Karpas-422 (cell line): ENCODE results near the gene SERPINE3. TPM values are rescaled to one million over a fixed set of nuclear protein-coding genes. Genes with fewer than 3 reads are reported as not detected.

ENCODE experiments used
- DNase-seq: peaks from one replicate; pipeline ENCODE4 v3.0.0-alpha.2; 2015
- H2AFZ ChIP-seq: fragments of 200-600 bp; sonication (generic); 2 replicates; pipeline ENCODE4 v1.6.1; 2014; ENCODE audit warnings: antibody characterized with exemption, low read length, mixed read lengths
- H3K27ac ChIP-seq: fragments of 200-600 bp; sonication (generic); 2 replicates; pipeline ENCODE4 v1.5.1; 2014; ENCODE audit warnings: mild to moderate bottlenecking, low read length, moderate library complexity
- H3K27me3 ChIP-seq: fragments of 200-600 bp; sonication (generic); 2 replicates; pipeline ENCODE4 v1.6.1; 2014; ENCODE audit warnings: low read length, mixed read lengths
- H3K36me3 ChIP-seq: fragments of 200-600 bp; sonication (generic); 2 replicates; pipeline ENCODE4 v1.6.1; 2014; ENCODE audit warnings: low read length, mixed read lengths; ENCODE audit not compliant: insufficient read depth
- H3K4me1 ChIP-seq: fragments of 200-600 bp; sonication (generic); 2 replicates; pipeline ENCODE4 v1.6.1; 2014; ENCODE audit warnings: mild to moderate bottlenecking, low read length, mixed read lengths
- H3K4me2 ChIP-seq: fragments of 200-600 bp; sonication (generic); 2 replicates; pipeline ENCODE4 v1.6.1; 2014; ENCODE audit warnings: low read length, low read depth, mild to moderate bottlenecking; ENCODE audit not compliant: poor library complexity, severe bottlenecking
- H3K4me3 ChIP-seq: fragments of 200-600 bp; sonication (generic); 2 replicates; pipeline ENCODE4 v1.5.1; 2014; ENCODE audit warnings: mild to moderate bottlenecking, antibody characterized with exemption, low read length, mixed read lengths
- H3K79me2 ChIP-seq: fragments of 200-600 bp; sonication (generic); 2 replicates; pipeline ENCODE4 v1.6.1; 2014; ENCODE audit warnings: mild to moderate bottlenecking, low read length, mixed read lengths
- H3K9ac ChIP-seq: fragments of 200-600 bp; sonication (generic); 2 replicates; pipeline ENCODE4 v1.6.0; 2014; ENCODE audit warnings: low read length
- H3K9me2 ChIP-seq: fragments of 200-600 bp; sonication (generic), shearing (Covaris generic); replicated peaks from 2 replicates; pipeline ENCODE4 v1.6.0; 2014; ENCODE audit warnings: mild to moderate bottlenecking, low read length, moderate library complexity; ENCODE audit not compliant: insufficient read depth
- H3K9me3 ChIP-seq: fragments of 300-700, 200-600 bp; sonication (generic); 2 replicates; pipeline ENCODE4 v1.6.1; 2014; ENCODE audit warnings: low read length, mixed read lengths
- H4K20me1 ChIP-seq: fragments of 200-600 bp; sonication (generic); 2 replicates; pipeline ENCODE4 v1.6.1; 2014; ENCODE audit warnings: mild to moderate bottlenecking, antibody characterized with exemption, low read length, low read depth; ENCODE audit not compliant: insufficient read depth
- total RNA-seq: library from RNA; depleted of rRNA; stranded (reverse); fragments of >200 nt; shearing (Covaris generic); gene quantifications from 2 replicates; pipeline ENCODE4 v1.2.3, GENCODE V29; 2014; ENCODE audit warnings: low replicate concordance; rRNA removed

Gene SERPINE3
- not detected in 2 replicates for total RNA-seq

DNA sequence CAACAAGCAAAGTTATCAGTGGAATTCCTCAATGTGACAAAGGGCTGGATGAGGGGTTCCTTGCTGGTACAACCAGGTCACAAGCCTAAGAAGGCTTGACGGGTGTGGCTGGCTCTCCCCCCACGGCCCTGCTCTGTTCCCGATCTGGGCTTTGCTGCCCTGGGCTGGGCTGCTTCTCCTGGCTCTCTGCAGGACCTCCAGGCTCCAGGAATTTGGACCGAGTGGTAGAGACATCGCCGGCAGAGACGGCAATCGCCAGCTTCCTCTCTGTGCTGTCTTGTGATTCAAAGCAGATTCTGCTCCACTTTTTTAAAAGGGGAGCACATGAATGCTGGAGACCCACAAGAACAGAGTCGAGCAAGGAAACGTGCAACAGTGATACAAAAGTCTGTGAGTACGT, at the start of gene SERPINE3:
Gene SERPINE3 (plus strand): TSS at position 338 of the 400 bp plus-strand sequence. CDS start 1,401 bp downstream, outside the sequence.
- no peak within 1 kb of the TSS for H3K4me2 ChIP-seq
- no peak within 1 kb of the TSS for H2AFZ ChIP-seq
- no peak within 1 kb of the TSS for H3K27ac ChIP-seq
- H3K4me3 ChIP-seq: no peak within 1 kb of the TSS
- DNase-seq: no peak
- no peaks in the 10 kb centered on the region for H4K20me1 ChIP-seq
- no peak within 1 kb of the TSS for H3K9ac ChIP-seq
- H3K79me2 ChIP-seq: no peaks in the 10 kb centered on the region
- no peaks in the 10 kb centered on the region for H3K9me2 ChIP-seq
- H3K4me1 ChIP-seq: peaks cover 6% of the 10 kb centered on the region; the same call in 1 of the 2 replicates
- H3K9me3 ChIP-seq: no peaks in the 10 kb centered on the region
- no peaks in the 10 kb centered on the region for H3K36me3 ChIP-seq
- no peaks in the 10 kb centered on the region for H3K27me3 ChIP-seq

DNA sequence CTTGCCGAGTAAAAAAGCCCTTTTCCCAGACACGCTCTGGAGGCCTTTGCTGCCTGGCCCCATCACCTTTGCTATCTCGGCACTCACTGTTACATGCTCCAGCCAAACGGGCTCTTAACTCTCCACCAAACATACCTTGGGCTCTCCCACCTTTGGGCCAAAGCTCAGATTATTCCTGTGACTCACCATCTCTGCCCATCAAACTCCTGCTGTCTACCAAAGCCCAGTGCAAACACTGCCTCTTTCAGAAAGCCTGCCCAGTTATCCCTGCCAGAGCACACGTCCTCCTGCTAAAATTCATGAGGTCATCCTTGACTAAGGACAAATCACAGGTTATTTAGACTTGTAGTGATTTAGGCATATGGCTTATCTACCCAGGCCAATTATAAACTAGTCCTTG, 48.1 kb upstream of the SERPINE3 start:
- Histone ChIP-seq H3K4me3 (no peak overlapping the region), H3K9me2 (no peaks in the 10 kb centered on the region), H3K27me3 (no peaks in the 10 kb centered on the region), H3K4me2 (no peak overlapping the region), H3K9ac (no peak overlapping the region), H3K36me3 (no peaks in the 10 kb centered on the region), H3K27ac (no peak overlapping the region), H3K79me2 (no peaks in the 10 kb centered on the region), H2AFZ (no peak overlapping the region), H3K4me1 (peaks cover 3% of the 10 kb centered on the region; the same call in 1 of the 2 replicates), H4K20me1 (no peaks in the 10 kb centered on the region), H3K9me3 (no peaks in the 10 kb centered on the region)
- no peak for DNase-seq

DNA sequence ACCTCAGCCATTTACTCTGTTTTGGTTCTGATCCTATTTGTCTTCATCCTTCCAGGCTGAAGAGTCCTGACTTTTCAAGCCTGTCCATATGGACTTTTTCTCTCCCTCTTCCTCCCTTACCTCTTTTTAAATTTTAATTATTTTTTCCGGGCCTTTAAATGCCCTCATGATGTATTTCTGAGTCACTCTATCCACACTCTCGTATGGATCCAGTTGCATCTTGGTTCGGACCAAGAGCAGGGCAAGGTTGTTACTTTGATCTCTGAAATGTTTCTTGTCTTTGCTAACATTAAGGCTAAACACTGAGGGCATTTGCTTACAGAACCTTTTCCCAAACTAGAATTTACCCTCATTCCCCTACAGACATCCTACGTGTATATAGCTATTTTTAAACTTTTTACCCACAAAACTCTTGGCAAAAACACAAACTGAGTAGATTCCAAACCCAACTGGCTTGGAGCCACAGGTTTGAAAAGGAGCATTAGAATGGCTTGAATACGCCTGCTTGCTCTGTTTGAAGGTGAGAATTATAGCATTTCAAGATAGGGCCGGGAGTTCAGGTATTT, 47.4 kb upstream of the SERPINE3 start:
- DNase-seq: no peak
- no peaks in the 10 kb centered on the region for H3K27me3 ChIP-seq
- H3K9me2 ChIP-seq: no peaks in the 10 kb centered on the region
- no peaks in the 10 kb centered on the region for H3K9me3 ChIP-seq
- no peaks in the 10 kb centered on the region for H3K79me2 ChIP-seq
- no peak overlapping the region for H3K4me2 ChIP-seq
- H2AFZ ChIP-seq: no peak overlapping the region
- no peak overlapping the region for H3K9ac ChIP-seq
- H3K36me3 ChIP-seq: no peaks in the 10 kb centered on the region
- no peak overlapping the region for H3K27ac ChIP-seq
- H4K20me1 ChIP-seq: no peaks in the 10 kb centered on the region
- H3K4me3 ChIP-seq: no peak overlapping the region
- H3K4me1 ChIP-seq: peaks cover 3% of the 10 kb centered on the region; the same call in 1 of the 2 replicates

DNA sequence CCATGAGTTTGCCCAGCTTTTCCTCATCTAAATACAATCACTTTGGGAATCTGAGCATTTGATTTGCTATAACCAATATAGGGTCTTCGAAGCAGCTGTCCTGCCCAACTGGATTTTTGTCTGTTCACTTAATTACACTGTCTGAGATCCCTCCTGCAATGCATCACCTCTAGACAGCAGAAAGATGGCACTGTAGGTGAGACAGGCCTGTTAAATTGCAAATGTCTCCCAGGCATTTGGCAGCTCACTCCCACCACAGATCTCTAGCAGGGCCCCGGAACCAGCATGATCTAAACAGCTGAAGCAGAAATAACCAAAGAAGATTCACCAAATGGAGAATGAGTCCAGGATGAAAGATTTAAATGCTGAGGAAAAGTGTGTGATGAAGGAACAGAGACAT, 41.9 kb upstream of the SERPINE3 start:
- Histone ChIP-seq H3K79me2 (no peaks in the 10 kb centered on the region), H2AFZ (no peak overlapping the region), H3K9me3 (no peaks in the 10 kb centered on the region), H4K20me1 (no peaks in the 10 kb centered on the region), H3K36me3 (no peaks in the 10 kb centered on the region), H3K9me2 (no peaks in the 10 kb centered on the region), H3K27me3 (no peaks in the 10 kb centered on the region), H3K4me1 (peaks cover 6% of the 10 kb centered on the region; the same call in 1 of the 2 replicates), H3K9ac (no peak overlapping the region), H3K4me3 (no peak overlapping the region), H3K4me2 (no peak overlapping the region), H3K27ac (no peak overlapping the region)
- DNase-seq: no peak

DNA sequence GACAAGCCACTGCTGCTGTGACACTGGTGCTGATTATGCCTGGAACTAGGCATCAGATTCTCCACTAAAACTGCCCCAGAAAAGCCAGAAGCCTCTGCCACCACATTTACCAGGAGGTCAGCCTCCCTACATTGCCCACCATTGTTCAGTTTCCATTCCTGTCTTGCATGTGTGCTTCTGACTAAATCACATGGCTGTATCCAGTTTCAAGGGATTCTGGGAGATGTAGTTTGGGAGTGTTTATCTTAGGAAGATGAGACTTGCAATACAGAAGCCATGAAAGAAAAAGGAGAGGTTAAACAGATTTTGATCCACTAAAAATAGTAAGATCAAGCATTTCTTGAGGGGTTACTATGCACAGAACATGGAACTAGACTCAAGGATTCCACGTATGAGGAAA, 40.7 kb upstream of the SERPINE3 start:
- no peak overlapping the region for H3K4me2 ChIP-seq
- H3K4me3 ChIP-seq: no peak overlapping the region
- no peaks in the 10 kb centered on the region for H3K9me2 ChIP-seq
- DNase-seq: no peak
- H3K9ac ChIP-seq: no peak overlapping the region
- H3K79me2 ChIP-seq: no peaks in the 10 kb centered on the region
- H3K27me3 ChIP-seq: no peaks in the 10 kb centered on the region
- H3K27ac ChIP-seq: no peak overlapping the region
- no peak overlapping the region for H2AFZ ChIP-seq
- H3K4me1 ChIP-seq: peaks cover 11% of the 10 kb centered on the region; the same call in 1 of the 2 replicates
- H3K9me3 ChIP-seq: no peaks in the 10 kb centered on the region
- H3K36me3 ChIP-seq: no peaks in the 10 kb centered on the region
- no peaks in the 10 kb centered on the region for H4K20me1 ChIP-seq

DNA sequence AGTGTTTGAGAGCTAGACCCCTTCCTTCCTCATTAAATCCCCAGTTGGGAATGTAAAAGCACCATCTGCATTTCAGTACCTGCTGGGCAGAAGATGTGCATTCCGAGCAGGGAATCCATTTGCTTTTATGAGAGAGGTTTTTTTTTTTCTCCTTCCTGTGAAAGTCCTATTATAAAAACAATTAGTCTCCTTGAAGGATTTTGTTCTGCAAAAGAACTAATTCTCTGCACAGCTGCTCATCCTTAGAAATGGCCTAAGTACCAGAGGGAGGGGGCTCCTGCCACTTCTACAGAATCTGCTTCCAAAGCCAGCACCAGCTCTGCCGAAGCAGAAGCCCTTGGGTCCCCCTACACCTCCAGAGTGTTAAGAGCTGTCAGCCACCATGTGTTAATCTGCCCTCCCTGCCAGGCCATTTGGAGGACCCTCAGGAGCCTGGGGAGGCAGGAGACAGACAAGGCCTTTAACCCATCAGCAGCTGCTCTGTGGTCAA, 36.4 kb upstream of the SERPINE3 start:
- no peaks in the 10 kb centered on the region for H4K20me1 ChIP-seq
- H3K9me2 ChIP-seq: no peaks in the 10 kb centered on the region
- no peak for DNase-seq
- H3K4me3 ChIP-seq: no peak overlapping the region
- 0 out of 2 replicates have a peak, but pooled peaks cover 3% of the 10 kb centered on the region for H3K36me3 ChIP-seq
- H3K27me3 ChIP-seq: no peaks in the 10 kb centered on the region
- no peak overlapping the region for H2AFZ ChIP-seq
- H3K9ac ChIP-seq: no peak overlapping the region
- H3K79me2 ChIP-seq: no peaks in the 10 kb centered on the region
- no peak overlapping the region for H3K27ac ChIP-seq
- peaks cover 19% of the 10 kb centered on the region for H3K4me1 ChIP-seq
- H3K4me2 ChIP-seq: no peak overlapping the region
- H3K9me3 ChIP-seq: no peaks in the 10 kb centered on the region

DNA sequence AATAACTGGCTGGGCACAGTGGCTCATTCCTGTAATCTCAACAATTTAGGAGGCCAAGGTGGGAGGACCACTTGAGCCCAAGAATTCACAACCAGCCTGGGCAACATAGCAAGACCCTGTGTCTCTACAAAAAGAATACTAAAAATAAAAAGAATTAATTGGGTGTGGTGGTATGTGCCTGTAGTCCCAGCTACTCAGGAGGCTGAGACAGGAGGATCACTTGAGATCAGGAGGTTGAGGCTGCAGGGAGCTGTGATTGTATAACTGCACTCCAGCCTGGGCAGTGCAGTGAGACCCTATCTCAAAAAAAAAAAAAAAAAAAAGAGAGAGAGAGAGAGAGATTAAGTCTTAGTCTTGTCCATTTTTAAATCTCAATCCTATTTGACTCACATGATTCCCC, 35.6 kb upstream of the SERPINE3 start:
- H4K20me1 ChIP-seq: no peaks in the 10 kb centered on the region
- no peaks in the 10 kb centered on the region for H3K9me2 ChIP-seq
- no peak overlapping the region for H3K9ac ChIP-seq
- no peak overlapping the region for H3K4me3 ChIP-seq
- H3K36me3 ChIP-seq: 0 out of 2 replicates have a peak, but pooled peaks cover 3% of the 10 kb centered on the region
- H3K4me1 ChIP-seq: peaks cover 21% of the 10 kb centered on the region
- no peaks in the 10 kb centered on the region for H3K27me3 ChIP-seq
- DNase-seq: no peak
- no peaks in the 10 kb centered on the region for H3K79me2 ChIP-seq
- H3K27ac ChIP-seq: no peak overlapping the region
- H2AFZ ChIP-seq: no peak overlapping the region
- H3K4me2 ChIP-seq: no peak overlapping the region
- H3K9me3 ChIP-seq: no peaks in the 10 kb centered on the region

DNA sequence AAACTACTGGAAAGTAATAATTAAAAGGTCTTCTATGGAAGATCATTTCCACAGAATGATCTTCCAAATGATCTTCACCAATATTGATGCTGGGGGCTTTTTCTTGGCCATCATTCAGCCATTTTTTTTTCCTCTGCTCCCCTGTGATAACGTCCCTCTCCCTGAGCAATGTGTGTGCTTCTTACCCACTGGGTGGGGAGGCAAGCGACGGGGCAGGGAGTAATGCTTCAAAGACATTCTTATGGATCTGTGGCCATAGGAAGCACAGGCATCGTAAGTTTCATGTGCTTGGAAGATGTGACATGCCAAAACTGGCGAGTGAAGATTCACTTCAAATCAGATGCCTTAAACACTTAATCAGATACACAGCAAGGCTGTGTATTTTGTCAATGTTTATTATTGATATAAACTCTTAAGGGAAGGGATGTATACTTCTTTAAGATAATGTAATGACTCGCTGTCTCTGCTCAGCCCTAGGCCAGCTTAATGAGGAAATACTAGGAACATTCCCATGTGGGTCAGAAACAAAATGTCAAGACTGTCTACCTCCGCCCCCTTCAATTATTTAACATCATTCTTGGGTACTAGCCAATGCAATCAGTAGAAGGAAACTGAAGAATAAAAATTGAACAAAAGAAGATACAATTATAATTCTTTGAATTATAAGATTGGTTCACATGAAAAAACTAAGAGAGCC, 34.1 kb upstream of the SERPINE3 start:
- no peaks in the 10 kb centered on the region for H3K79me2 ChIP-seq
- no peaks in the 10 kb centered on the region for H3K9me2 ChIP-seq
- H3K9ac ChIP-seq: no peak overlapping the region
- H3K4me3 ChIP-seq: no peak overlapping the region
- H3K27me3 ChIP-seq: no peaks in the 10 kb centered on the region
- H4K20me1 ChIP-seq: no peaks in the 10 kb centered on the region
- 0 out of 2 replicates have a peak, but pooled peaks cover 3% of the 10 kb centered on the region for H3K36me3 ChIP-seq
- no peaks in the 10 kb centered on the region for H3K9me3 ChIP-seq
- no peak for DNase-seq
- H2AFZ ChIP-seq: no peak overlapping the region
- H3K27ac ChIP-seq: no peak overlapping the region
- H3K4me1 ChIP-seq: peaks cover 23% of the 10 kb centered on the region
- no peak overlapping the region for H3K4me2 ChIP-seq
